ENCODE results near the gene FBXL7.
A peak's percentile ranks its signal among the peaks of the same experiment; 100 is the strongest.

FBXL7 gene

GRCh38 chr5:15682122-15682521, 182.1 kb downstream of the FBXL7 start:
- no peak for DNase-seq

GRCh38 chr5:15682566-15682965, 182.6 kb downstream of the FBXL7 start:
- DNase-seq, result peak; percentile 12

DNA sequence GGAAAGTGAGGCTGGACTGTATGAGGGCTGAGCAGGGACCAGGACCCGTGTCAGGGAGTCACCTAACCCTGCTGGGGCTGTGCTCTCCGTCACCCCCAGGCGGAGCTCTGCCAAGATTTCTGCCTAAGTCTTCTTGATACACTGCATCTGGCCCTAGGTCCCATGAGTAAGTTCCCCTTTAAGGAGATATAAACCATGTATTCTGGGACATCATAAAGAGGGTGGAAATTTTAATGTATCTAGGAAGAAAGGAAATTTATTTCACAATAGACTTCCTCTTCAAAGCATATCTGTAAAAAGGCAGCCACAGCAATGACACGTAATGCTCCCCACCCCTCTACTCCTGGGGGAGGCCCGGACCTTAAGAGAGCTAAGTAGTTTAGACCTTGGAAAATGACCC, 183.4 kb downstream of the FBXL7 start:
- DNase-seq, result peak; percentile 70

- no peak for DNase-seq
Measured at GRCh38 chr5:15687401-15687800, 187.4 kb downstream of the FBXL7 start.

GRCh38 chr5:15689836-15690235, 189.9 kb downstream of the FBXL7 start:
- DNase-seq, result no peak

GRCh38 chr5:15690611-15691010, 190.6 kb downstream of the FBXL7 start:
- peak; percentile 12 for DNase-seq

- DNase-seq, result peak; percentile 13
Measured at GRCh38 chr5:15691521-15691920, 191.5 kb downstream of the FBXL7 start.

DNA sequence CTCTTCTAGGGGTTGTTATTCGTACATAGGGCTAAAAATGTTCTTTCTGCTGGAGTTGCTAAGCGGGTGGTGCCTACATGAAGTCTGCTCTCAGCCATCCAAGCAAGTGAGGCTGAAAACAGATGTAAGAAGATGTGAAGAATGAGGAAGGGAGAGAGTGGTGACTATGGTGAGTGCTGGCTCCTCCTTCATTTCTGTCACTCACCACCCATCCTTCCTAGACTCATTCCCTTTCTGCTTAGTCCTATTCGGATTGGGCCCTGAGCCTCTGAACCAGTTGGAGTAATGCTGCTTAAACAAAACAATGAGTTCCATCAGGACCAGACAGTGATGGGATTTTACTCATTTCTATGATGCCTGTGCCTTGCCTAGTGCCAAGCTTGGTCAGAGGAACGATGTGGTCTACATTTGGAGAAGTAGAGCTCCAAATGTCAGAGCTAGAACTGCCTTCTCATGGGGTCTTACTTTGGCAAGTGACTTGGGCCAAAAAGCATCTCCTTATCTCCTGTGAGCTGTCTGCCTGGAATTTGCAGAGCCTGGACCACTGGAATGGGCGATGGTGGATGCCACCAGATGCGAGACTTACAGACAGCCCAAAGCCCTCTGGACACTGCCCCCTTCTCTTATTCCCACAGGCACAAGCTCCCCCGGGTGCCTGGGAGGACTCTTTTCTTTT, 192.9 kb downstream of the FBXL7 start:
- no peak for DNase-seq

- DNase-seq, result no peak
Measured at GRCh38 chr5:15693382-15693728, 193.4 kb downstream of the FBXL7 start.

DNA sequence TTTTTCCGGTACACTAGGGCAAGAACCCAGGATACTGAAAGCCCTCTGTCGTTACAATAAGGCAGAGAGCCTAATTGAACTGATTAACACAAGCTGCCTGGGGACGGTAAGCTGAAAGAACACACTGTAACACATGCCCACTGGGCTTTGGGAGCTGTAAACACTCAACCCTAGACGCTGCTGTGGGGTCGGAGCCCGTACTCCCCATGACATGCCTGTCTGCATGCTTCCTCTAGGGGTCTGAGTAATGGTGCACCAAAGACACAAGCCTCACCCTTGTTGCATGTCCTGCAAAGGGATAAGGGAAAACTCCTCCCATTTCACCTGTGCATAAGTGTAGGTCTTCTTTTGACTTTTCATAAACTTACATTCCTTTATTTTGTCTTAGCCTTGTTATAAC, 194.0 kb downstream of the FBXL7 start:
- DNase-seq, result peak; percentile 74

GRCh38 chr5:15694696-15695214, 194.8 kb downstream of the FBXL7 start:
- no peak for DNase-seq

- peak; percentile 65 for DNase-seq
Measured at GRCh38 chr5:15695215-15695731, 195.3 kb downstream of the FBXL7 start.

DNA sequence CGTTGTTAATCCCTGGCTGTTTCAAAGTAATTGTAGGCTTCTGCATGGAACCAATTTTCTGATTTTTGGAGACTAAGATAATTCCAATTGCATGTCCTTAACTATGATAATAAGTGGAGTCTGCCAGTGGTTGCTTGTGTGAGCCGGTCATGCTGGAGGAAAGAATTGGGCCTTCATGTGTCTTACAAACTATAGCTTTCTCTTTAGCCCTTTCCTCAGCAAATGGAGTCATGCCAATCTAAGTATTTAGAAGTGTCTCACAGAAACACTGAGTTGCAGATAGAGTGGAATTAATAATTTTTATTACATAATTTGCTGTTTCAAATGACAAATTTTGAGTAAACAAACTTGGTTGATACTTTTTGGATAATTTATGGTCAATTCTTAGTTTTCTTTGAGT, 200.4 kb downstream of the FBXL7 start:
- DNase-seq, result no peak

GRCh38 chr5:15702102-15702501, 202.1 kb downstream of the FBXL7 start:
- no peak for DNase-seq

DNA sequence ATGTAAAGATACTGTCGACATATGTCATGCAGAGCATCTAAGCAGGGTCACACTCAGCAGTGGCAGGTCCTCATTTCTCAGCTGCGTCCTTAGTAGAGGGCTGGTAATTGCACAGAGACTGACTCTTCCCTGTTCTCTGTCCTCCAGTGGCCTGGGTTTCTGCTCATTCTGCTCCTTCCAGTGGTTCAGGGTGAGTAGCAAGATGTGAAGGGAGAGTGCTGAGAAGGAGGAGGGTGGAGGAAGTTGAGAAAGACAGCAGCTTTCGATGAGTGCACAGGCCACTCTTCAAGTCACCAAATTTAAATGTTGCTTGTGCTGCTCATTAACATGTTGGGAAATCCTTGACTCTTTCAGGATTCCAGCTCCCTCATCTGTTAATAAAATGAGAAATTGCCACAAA, 203.9 kb downstream of the FBXL7 start:
- no peak for DNase-seq

GRCh38 chr5:15704397-15704947, 204.5 kb downstream of the FBXL7 start:
- DNase-seq, result no peak

GRCh38 chr5:15707631-15708030, 207.7 kb downstream of the FBXL7 start:
- no peak for DNase-seq

- DNase-seq, result no peak
Measured at GRCh38 chr5:15711892-15712291, 211.9 kb downstream of the FBXL7 start.

DNA sequence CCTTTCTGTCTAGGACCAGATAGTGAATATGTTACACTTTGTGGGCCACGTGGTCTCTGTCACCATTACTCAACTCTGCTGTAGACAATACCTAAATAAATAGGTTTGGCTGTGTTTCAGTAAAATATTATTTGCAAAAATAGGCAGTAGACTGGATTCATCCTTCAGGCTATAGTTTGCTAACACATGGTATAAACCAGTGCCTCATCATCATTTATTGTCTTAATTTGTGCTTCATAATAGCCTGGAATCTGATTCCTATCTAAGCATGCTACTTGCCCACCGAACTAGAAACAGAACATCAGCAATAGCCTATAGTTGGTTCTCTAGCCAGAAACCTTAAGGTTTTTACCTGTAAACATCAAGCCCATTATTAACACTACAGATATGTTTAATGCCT, 215.6 kb downstream of the FBXL7 start:
- DNase-seq, result no peak

- peak; percentile 30 for DNase-seq
Measured at GRCh38 chr5:15715967-15716366, 216.0 kb downstream of the FBXL7 start.

DNA sequence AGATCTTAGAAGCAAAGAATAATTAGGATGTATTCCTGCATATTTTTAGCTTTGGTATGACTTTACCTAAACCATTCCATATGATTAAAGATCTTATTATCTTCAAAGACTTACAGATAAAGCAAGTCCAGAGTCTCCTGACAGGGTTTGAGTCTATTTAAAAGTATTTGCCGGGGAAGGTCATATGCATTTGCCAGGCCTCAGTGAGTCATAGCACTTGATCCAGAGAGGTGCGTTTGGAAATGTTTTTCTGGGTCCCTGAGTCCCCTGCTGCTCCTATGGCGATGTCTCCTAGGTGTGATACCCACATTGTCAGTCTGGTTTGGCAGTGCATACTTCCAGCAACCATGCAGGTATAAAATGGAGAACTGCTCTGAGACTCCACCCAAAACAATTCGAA, 217.0 kb downstream of the FBXL7 start:
- DNase-seq, result no peak

DNA sequence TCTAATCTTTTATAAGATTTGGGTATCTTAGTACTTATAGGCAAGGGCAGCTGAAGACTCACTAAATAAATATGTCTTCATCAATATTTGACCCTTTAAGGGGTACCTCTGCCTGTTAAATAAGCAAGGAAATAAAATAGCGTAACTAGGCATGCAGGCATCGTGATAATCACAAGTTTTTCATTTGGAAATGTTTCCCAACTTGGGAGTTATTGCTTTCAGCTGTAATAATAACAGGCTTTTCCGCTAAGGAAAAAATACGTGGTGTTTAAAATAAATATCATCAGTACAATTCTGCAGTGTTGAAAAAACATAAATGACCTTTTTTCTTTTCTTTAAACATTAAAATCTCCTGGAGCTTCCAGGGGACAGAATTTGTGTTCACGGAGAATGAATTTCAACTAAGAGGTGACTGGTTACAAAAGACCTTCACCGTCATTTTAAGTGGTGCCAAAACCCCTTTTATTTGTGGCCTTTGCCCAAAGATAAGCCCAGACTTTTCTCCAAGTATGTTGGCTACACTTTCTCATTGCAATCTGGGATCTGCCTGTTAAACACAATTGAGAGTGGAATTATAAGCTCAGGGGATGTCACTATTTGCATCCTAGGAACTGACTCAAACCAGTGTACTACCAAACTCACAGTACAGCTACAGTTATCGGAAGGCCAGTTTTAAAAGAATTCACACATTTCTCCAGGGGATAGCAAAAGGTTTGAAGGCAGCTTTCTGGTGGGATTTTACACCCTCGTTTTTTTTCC, 218.6 kb downstream of the FBXL7 start:
- DNase-seq, result peak; percentile 16

- no peak for DNase-seq
Measured at GRCh38 chr5:15719784-15720183, 219.8 kb downstream of the FBXL7 start.

DNA sequence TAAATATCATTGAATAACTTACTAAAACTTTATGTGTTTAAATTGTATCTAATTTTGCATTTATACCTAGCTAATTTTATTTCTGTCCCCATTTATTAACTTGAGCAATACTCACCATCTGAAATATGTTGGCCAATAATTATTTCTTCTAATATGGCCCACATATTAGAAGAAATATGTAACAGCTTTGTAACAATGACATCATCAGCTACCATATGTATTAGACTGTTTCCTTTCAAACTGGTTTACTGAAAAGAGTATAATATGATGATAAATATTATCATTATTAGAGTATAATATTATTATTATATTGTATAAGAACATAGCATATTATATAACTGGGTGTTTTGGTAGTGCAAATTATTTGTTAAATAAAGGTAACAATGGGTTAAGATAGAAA, 220.5 kb downstream of the FBXL7 start:
- DNase-seq, result no peak
